H1 (cell line): Measurements from ENCODE around the gene CDH20. TPM values are rescaled to one million over a fixed set of nuclear protein-coding genes. Genes with fewer than 3 reads are reported as not detected.

ENCODE experiments used
- BACH1 ChIP-seq: IDR thresholded peaks from 2 replicates; pipeline ENCODE4 v1.6.1; 2012; ENCODE audit warnings: low read length, improper control_type of control experiment
- polyA plus RNA-seq, 7 experiments: library from polyadenylated mRNA; depleted of rRNA in 3 of 7; stranded (reverse) in 5 of 7; unstranded in 2 of 7; fragments of >200 nt in 5 of 7; fragments of 200-250 nt in 2 of 7; gene quantifications; 1 replicate in 5 of 7; 2 replicates in 1 of 7; 4 replicates in 1 of 7; pipeline versions ENCODE4 v1.2.1 to v1.2.3, GENCODE V29; 2011 to 2013; ENCODE audit warnings: missing spikeins in 2 of 7, mixed read lengths in 2 of 7
- total RNA-seq: library from RNA; stranded (reverse); fragmentation: NEBNext Ultra II Directional; extraction: Animal tissue kit (Norgen Biotek cat#: 25700); gene quantifications from 2 replicates; pipeline ENCODE4 v1.2.1, GENCODE V29; 2021

CDH20 gene
- total and polyA plus RNA-seq, 2 of the 8 experiments (the other 6 are each of a cell fraction or from before 2014, with no cell fraction given) = 0.07 to 0.12 TPM

DNA sequence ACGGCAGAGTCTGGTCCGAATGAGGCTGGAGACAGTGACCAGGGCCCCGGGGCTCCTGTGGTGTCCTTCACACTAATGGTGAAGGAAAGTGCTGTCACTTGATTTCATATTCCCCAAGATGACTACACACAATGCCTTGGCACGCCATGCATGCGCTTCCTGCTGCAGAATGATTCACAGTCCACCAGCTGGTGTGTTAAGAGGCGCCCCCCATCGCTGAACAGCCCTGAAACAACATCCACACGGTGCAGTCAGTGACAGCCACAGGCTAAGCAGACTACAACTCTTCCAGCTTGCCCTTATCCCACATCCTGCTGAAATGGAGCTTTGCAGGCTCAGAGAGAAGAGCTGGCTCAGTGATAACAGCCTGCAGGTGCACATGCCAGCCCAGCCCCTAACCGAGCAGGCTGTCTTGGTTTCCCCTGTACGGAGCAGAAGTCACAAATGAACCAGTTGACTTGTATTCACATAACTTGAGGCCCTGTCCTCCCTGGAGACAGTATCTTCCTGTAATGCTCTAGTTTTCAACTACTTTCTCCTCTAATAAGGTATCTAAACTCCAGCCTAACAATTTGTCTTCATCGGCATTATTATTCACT, 24.3 kb upstream of the CDH20 start (continued):
- TF ChIP-seq BACH1 = no peak
